Fibroblast of lung (primary cell): ENCODE data around the gene SLC38A2.

ENCODE experiments used
- CTCF ChIP-seq, 2 donors: IDR thresholded peaks in 1 of 2; conservative IDR thresholded peaks in 1 of 2; 1 replicate in 1 of 2; 2 replicates in 1 of 2; pipeline ENCODE4 v1.5.1; 2011 to 2012; ENCODE audit warnings: low read length in 2 of 2, control low read depth in 1 of 2, inconsistent platforms in 1 of 2, low read depth in 1 of 2, mild to moderate bottlenecking in 1 of 2
- EZH2 ChIP-seq: IDR thresholded peaks from 2 replicates; pipeline ENCODE4 v1.5.1; 2012; ENCODE audit warnings: low read length, control low read depth, mild to moderate bottlenecking; ENCODE audit errors: missing control alignments

GRCh38 chr12:46373301-46374296 is 1.0 kb upstream of the SLC38A2 start:
- TF ChIP-seq EZH2: no peak
- TF ChIP-seq CTCF (conservative IDR thresholded peaks at IDR 0.05 in 1 of 2, IDR thresholded peaks at IDR 0.05 in 1 of 2; ENCODE audit: low read depth in 1 of 2, low read length in 2 of 2): peak in 1 of 2 donors; percentile 43
